Mesenchymal stem cell (in vitro differentiated cells and primary cell): ENCODE data around the gene PEMT.

ENCODE experiments used
- DNase-seq: peaks from one replicate; pipeline ENCODE4 v3.0.0-alpha.2; 2013
- H2AFZ ChIP-seq: one replicate; pipeline ENCODE4 v1.6.1; 2013; ENCODE audit warnings: low read depth, mild to moderate bottlenecking, control low read depth, inconsistent platforms, low read length, moderate library complexity
- H2AK5ac ChIP-seq: 2 replicates; pipeline ENCODE4 v1.6.1; 2013; ENCODE audit warnings: low read length, moderate library complexity, mild to moderate bottlenecking, inconsistent platforms; ENCODE audit not compliant: severe bottlenecking
- H2BK120ac ChIP-seq: one replicate; pipeline ENCODE4 v1.6.1; 2013; ENCODE audit warnings: low read depth, mild to moderate bottlenecking, inconsistent platforms, low read length, moderate library complexity
- H2BK12ac ChIP-seq, 2 experiments: one replicate each; pipeline ENCODE4 v1.6.1; 2013; ENCODE audit warnings: inconsistent platforms in 2 of 2, low read length in 2 of 2, mild to moderate bottlenecking in 2 of 2, moderate library complexity in 2 of 2, control low read depth in 1 of 2
- H2BK15ac ChIP-seq: one replicate; pipeline ENCODE4 v1.6.1; 2013; ENCODE audit warnings: mild to moderate bottlenecking, low read depth, inconsistent platforms; ENCODE audit not compliant: poor library complexity, severe bottlenecking
- H2BK5ac ChIP-seq: 2 replicates; pipeline ENCODE4 v1.6.1; 2013; ENCODE audit warnings: low read depth, mild to moderate bottlenecking, low read length, control low read depth, inconsistent platforms; ENCODE audit not compliant: poor library complexity, severe bottlenecking
- H3K14ac ChIP-seq, 2 experiments: one replicate each; pipeline ENCODE4 v1.6.1; 2013; ENCODE audit warnings: inconsistent platforms in 2 of 2, low read length in 2 of 2, control low read depth in 1 of 2, mild to moderate bottlenecking in 1 of 2, moderate library complexity in 1 of 2
- H3K18ac ChIP-seq, 2 experiments: one replicate each; pipeline ENCODE4 v1.6.1; 2013; ENCODE audit warnings: inconsistent platforms in 2 of 2, low read length in 2 of 2, control low read depth in 1 of 2, low read depth in 1 of 2, mild to moderate bottlenecking in 1 of 2
- H3K23ac ChIP-seq, 2 experiments: one replicate each; pipeline ENCODE4 v1.6.1; 2013; ENCODE audit warnings: inconsistent platforms in 2 of 2, low read length in 2 of 2, mild to moderate bottlenecking in 2 of 2, moderate library complexity in 2 of 2, control low read depth in 1 of 2
- H3K27ac ChIP-seq: 2 replicates; pipeline ENCODE4 v1.5.1; 2013; ENCODE audit warnings: mild to moderate bottlenecking, moderate library complexity, low read length, control low read depth, inconsistent platforms; ENCODE audit not compliant: poor library complexity, severe bottlenecking
- H3K27me3 ChIP-seq, 2 experiments: 2 replicates each; pipeline versions ENCODE4 v1.6.1 to v1.7.0; 2013; ENCODE audit warnings: low read length in 2 of 2, mild to moderate bottlenecking in 2 of 2, moderate library complexity in 2 of 2, control low read depth in 1 of 2, inconsistent platforms in 1 of 2; ENCODE audit not compliant: control insufficient read depth in 1 of 2, insufficient read depth in 1 of 2
- H3K36me3 ChIP-seq, 2 experiments: 2 replicates each; pipeline versions ENCODE4 v1.6.1 to v1.7.0; 2013; ENCODE audit warnings: low read length in 2 of 2, control low read depth in 1 of 2, inconsistent platforms in 1 of 2, low read depth in 1 of 2, mild to moderate bottlenecking in 1 of 2; ENCODE audit not compliant: insufficient read depth in 2 of 2, control insufficient read depth in 1 of 2
- H3K4ac ChIP-seq, 2 experiments: one replicate each; pipeline ENCODE4 v1.6.1; 2013; ENCODE audit warnings: inconsistent platforms in 2 of 2, low read length in 2 of 2, mild to moderate bottlenecking in 2 of 2, moderate library complexity in 2 of 2, control low read depth in 1 of 2, low read depth in 1 of 2
- H3K4me1 ChIP-seq: 2 replicates; pipeline ENCODE4 v1.6.1; 2013; ENCODE audit warnings: low read depth, low read length, control low read depth; ENCODE audit not compliant: control insufficient read depth, insufficient read depth
- H3K4me2 ChIP-seq: 2 replicates; pipeline ENCODE4 v1.6.1; 2013; ENCODE audit warnings: low read length, mild to moderate bottlenecking, inconsistent platforms; ENCODE audit not compliant: poor library complexity, severe bottlenecking
- H3K4me3 ChIP-seq, 2 experiments: 2 replicates each; pipeline versions ENCODE4 v1.5.1 to v1.7.0; 2013; ENCODE audit warnings: low read length in 2 of 2, mild to moderate bottlenecking in 2 of 2, control low read depth in 1 of 2, low read depth in 1 of 2; ENCODE audit not compliant: insufficient read depth in 1 of 2
- H3K79me1 ChIP-seq: replicated peaks from 2 replicates; pipeline ENCODE4 v1.6.1; 2013; ENCODE audit warnings: mild to moderate bottlenecking, control low read depth, low read length, inconsistent platforms; ENCODE audit not compliant: poor library complexity, severe bottlenecking
- H3K9ac ChIP-seq: 2 replicates; pipeline ENCODE4 v1.7.0; 2013; ENCODE audit warnings: mild to moderate bottlenecking, low read length, moderate library complexity
- H3K9me3 ChIP-seq: 2 replicates; pipeline ENCODE4 v1.7.0; 2013; ENCODE audit warnings: mild to moderate bottlenecking, low read length; ENCODE audit not compliant: control insufficient read depth
- H4K8ac ChIP-seq: one replicate; pipeline ENCODE4 v1.6.1; 2013; ENCODE audit warnings: inconsistent platforms, mild to moderate bottlenecking, low read length, moderate library complexity
- H4K91ac ChIP-seq: one replicate; pipeline ENCODE4 v1.6.1; 2013; ENCODE audit warnings: mild to moderate bottlenecking, low read length, inconsistent platforms
- WGBS: methylation state at CpG from one replicate; pipeline ENCODE4 v1.1.7; 2013; ENCODE audit warnings: mixed read lengths; 5-methylcytosine and 5-hydroxymethylcytosine counted together

Gene PEMT

DNA sequence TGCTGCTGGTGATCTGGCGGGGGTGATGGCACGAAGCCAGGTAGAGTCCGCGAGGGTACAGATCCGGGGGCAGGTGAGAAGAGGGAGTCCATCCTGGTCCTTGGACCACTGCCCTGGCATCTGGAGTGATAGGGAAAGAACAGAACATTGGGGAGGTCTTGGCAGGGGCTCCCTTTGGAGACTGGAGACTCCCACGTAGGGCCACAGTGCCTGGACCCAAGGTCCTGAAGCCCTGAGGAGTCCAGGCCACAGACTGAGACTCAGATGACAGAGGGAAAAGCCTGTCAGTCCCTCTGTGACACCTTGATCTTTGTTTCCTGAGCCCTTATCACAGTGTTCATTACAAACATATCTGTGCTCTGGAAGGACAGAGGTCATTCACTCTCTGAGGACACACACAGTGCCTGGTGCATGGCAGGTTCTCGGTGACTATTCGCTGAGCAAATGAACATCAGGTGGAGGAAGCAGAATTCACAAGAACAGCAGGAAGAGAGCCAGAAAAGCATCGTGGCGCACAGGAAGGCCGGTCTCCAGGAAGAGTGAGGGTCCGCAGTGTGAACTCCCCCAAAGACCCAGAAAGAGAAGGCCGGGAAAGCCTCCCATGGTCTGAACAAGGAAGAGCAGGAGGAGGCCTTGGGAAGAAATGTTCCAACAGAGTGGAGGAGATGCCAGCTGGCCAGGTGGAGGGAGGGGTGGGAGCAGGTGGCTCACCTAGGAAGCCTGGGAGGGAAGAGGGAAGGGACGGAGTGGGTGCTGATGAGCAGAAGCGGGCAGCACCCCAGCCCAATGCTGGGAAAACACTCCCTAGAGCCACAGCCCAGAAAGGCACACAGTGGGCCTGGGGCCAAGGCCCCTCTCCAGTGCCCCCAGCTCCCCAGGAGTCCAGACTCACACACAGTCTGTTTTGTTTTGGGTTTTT lies 20.5 kb downstream of the PEMT start:
- Histone ChIP-seq H3K36me3 (peaks cover 0 to 19% of the 10 kb centered on the region in 2 experiments), H3K4me3 (no peak overlapping the region), H2BK12ac (no peak overlapping the region), H3K9me3 (no peaks in the 10 kb centered on the region), H3K79me1 (peaks cover 5% of the 10 kb centered on the region), H2AFZ (no peak overlapping the region), H3K14ac (no peak overlapping the region), H3K27me3 (no peaks in the 10 kb centered on the region), H2BK5ac (no peak overlapping the region), H3K4me2 (no peak overlapping the region), H2BK120ac (no peak overlapping the region), H3K18ac (no peak overlapping the region), H3K9ac (no peak overlapping the region), H3K23ac (no peak overlapping the region), H2BK15ac (no peak overlapping the region), H3K4ac (no peak overlapping the region), H3K4me1 (peaks cover 11% of the 10 kb centered on the region), H4K91ac (no peak overlapping the region), H2AK5ac (no peak overlapping the region), H4K8ac (no peak overlapping the region), H3K27ac (no peak overlapping the region)
- no peak for DNase-seq
- 88% methylated on average over 13 of the region's 15 CpGs for WGBS

DNA sequence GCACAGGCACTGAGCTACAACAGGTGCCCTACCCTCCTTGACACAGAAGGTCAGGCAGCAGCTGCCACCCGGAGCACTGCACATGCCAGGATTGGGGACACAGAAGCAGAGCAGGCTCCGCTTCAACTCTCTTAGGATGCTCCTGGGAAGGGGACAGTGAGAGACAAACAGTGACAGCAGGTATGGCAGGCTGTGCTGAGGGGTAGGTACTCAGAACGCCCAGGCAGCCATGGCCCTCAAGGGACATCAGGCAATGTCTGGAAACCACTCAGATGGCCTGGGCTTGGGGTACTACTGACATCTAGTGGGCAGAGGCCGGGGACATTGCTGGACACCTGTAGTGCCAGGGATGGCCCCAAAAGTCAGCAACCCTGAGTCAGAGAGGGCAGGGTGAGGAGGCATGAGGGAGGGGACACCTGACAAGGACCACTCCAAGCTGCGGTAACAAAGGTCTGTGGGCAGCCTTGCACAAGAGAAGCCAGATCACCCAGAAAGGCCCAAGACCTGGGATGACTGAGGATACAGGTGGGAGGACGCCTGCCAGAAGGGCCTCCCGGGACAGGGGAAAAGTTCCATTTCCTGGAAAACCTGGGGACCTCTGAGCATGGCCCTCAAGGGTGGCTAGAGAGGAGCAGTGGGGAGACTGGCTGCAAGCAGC lies 21.2 kb downstream of the PEMT start:
- Histone ChIP-seq H3K79me1 (peaks cover 7% of the 10 kb centered on the region), H3K27me3 (no peaks in the 10 kb centered on the region), H3K27ac (no peak overlapping the region), H3K14ac (no peak overlapping the region), H3K9me3 (no peaks in the 10 kb centered on the region), H4K8ac (no peak overlapping the region), H3K4me2 (no peak overlapping the region), H3K9ac (no peak overlapping the region), H3K4me1 (peaks cover 4% of the 10 kb centered on the region), H2AFZ (no peak overlapping the region), H2BK120ac (no peak overlapping the region), H2BK5ac (no peak overlapping the region), H2BK15ac (no peak overlapping the region), H3K4me3 (no peak overlapping the region), H2AK5ac (no peak overlapping the region), H3K36me3 (peaks cover 0 to 13% of the 10 kb centered on the region in 2 experiments), H3K4ac (no peak overlapping the region), H4K91ac (no peak overlapping the region), H3K18ac (no peak overlapping the region), H2BK12ac (no peak overlapping the region), H3K23ac (no peak overlapping the region)
- WGBS = 73% methylated on average over 7 of the region's 7 CpGs
- DNase-seq = peak; percentile 24

- H3K36me3 ChIP-seq = peaks cover 0 to 11% of the 10 kb centered on the region in 2 experiments
- no peak overlapping the region for H2BK120ac ChIP-seq
- no peak overlapping the region for H3K18ac ChIP-seq
- H4K91ac ChIP-seq = no peak overlapping the region
- WGBS = 86% methylated on average over 4 of the region's 4 CpGs
- no peak overlapping the region for H2BK15ac ChIP-seq
- H3K4me3 ChIP-seq = no peak overlapping the region
- no peak overlapping the region for H3K14ac ChIP-seq
- no peak overlapping the region for H3K4me2 ChIP-seq
- no peaks in the 10 kb centered on the region for H3K27me3 ChIP-seq
- no peak overlapping the region for H2BK5ac ChIP-seq
- no peak overlapping the region for H2BK12ac ChIP-seq
- H3K23ac ChIP-seq = no peak overlapping the region
- H2AFZ ChIP-seq = no peak overlapping the region
- peaks cover 1% of the 10 kb centered on the region for H3K4me1 ChIP-seq
- peaks cover 8% of the 10 kb centered on the region for H3K79me1 ChIP-seq
- DNase-seq = no peak
- no peak overlapping the region for H2AK5ac ChIP-seq
- H4K8ac ChIP-seq = no peak overlapping the region
- H3K27ac ChIP-seq = no peak overlapping the region
- H3K9me3 ChIP-seq = no peaks in the 10 kb centered on the region
- no peak overlapping the region for H3K9ac ChIP-seq
- H3K4ac ChIP-seq = no peak overlapping the region
These were observed 21.8 kb downstream of the PEMT start for GRCh38 chr17:17569691-17570090.

DNA sequence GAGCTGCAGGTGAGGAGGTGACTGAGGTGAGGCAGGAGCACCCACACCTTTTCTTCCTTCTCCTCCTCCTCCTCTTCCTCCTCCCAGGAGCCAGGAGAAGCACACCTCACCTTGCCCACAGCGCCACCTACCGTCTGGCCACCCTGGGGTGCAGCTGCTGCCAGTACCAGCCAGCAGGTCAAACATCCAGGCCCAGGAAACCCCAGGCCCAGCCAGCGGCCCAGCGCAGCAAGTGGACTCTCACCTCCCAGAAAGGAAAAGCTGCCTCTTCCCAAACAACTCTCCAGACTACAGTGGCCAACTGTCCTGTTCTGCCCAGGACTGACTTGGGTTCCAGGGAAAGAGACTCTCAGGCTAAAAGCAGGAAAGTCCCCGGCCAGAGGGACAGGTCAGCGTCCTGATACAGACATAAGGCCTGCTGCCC lies 22.7 kb downstream of the PEMT start:
- Histone ChIP-seq H2BK5ac (no peak overlapping the region), H3K27ac (no peak overlapping the region), H3K4me3 (no peak overlapping the region), H3K9me3 (no peaks in the 10 kb centered on the region), H2BK15ac (no peak overlapping the region), H3K18ac (no peak overlapping the region), H3K4me2 (no peak overlapping the region), H3K4ac (no peak overlapping the region), H4K8ac (no peak overlapping the region), H3K27me3 (no peaks in the 10 kb centered on the region), H4K91ac (no peak overlapping the region), H3K4me1 (peaks cover 1% of the 10 kb centered on the region), H2AFZ (no peak overlapping the region), H3K14ac (no peak overlapping the region), H3K9ac (no peak overlapping the region), H3K23ac (no peak overlapping the region), H2BK120ac (no peak overlapping the region), H2BK12ac (no peak overlapping the region), H3K79me1 (peaks cover 8% of the 10 kb centered on the region), H3K36me3 (peaks cover 0 to 11% of the 10 kb centered on the region in 2 experiments), H2AK5ac (no peak overlapping the region)
- WGBS = 61% methylated on average over 6 of the region's 6 CpGs
- DNase-seq = peak; percentile 43
